ENCODE data around the gene SCAPER. TPM values are rescaled to one million over a fixed set of nuclear protein-coding genes. Genes with fewer than 3 reads are reported as not detected.

SCAPER gene
- total RNA-seq, 2 experiments from 2014 or later = 10.4 to 22.3 TPM

GRCh38 chr15:76636059-76636458 lies 269.1 kb downstream of the SCAPER start:
- CTCF ChIA-PET (ENCODE audit: unreplicated experiment) = no interaction called here
- H3K9me3 ChIP-seq (ENCODE audit: low read length) = peaks cover 10% of the 10 kb centered on the region; the same call in 1 of the 2 replicates
- no peaks in the 10 kb centered on the region for H3K36me3 ChIP-seq (ENCODE audit: insufficient read depth, low read length)
- no peaks in the 10 kb centered on the region for H4K20me1 ChIP-seq (ENCODE audit: insufficient read depth, low read length)
- H3K27ac ChIP-seq (ENCODE audit: low read depth, low read length, poor library complexity, severe bottlenecking) = no peak overlapping the region
- no peaks in the 10 kb centered on the region for H3K4me1 ChIP-seq (ENCODE audit: insufficient read depth, low read length, poor library complexity, severe bottlenecking)
- H3K4me2 ChIP-seq (ENCODE audit: low read length) = no peak overlapping the region
- TF ChIP-seq EZH2phosphoT487 (IDR thresholded peaks at IDR 0.05; ENCODE audit: borderline replicate concordance, low read depth, low read length) (no peak), CTCF (conservative IDR thresholded peaks at IDR 0.05; ENCODE audit: low read length) (no peak)
- H2AFZ ChIP-seq (ENCODE audit: low read length) = no peak overlapping the region
- BruUV-seq (replicated peaks) = no TSS peak
- H3K79me2 ChIP-seq (ENCODE audit: insufficient read depth, low read depth, low read length) = no peaks in the 10 kb centered on the region
- no peak for DNase-seq (ENCODE audit: low spot score)
- intact Hi-C loops (cut with micrococcal nuclease; ENCODE audit: unreplicated experiment) = no loop called here
- H3K4me3 ChIP-seq (ENCODE audit: low read depth, low read length, poor library complexity, severe bottlenecking) = no peak overlapping the region
- H3K9me2 ChIP-seq (ENCODE audit: insufficient read depth, low read length) = no peaks in the 10 kb centered on the region
- POLR2A ChIA-PET = no interaction called here

- H2AFZ ChIP-seq (ENCODE audit: low read length) = no peak overlapping the region
- BruUV-seq (replicated peaks) = no TSS peak
- CTCF ChIA-PET (ENCODE audit: unreplicated experiment) = no interaction called here
Measured at GRCh38 chr15:76626611-76627010, 278.5 kb downstream of the SCAPER start.

More at GRCh38 chr15:76626611-76627010, 278.5 kb downstream of the SCAPER start:
- intact Hi-C loops (cut with micrococcal nuclease; ENCODE audit: unreplicated experiment) = no loop called here
- no peak overlapping the region for H3K4me3 ChIP-seq (ENCODE audit: low read depth, low read length, poor library complexity, severe bottlenecking)
- DNase-seq (ENCODE audit: low spot score) = no peak
- no peak for TF ChIP-seq EZH2phosphoT487 (IDR thresholded peaks at IDR 0.05; ENCODE audit: borderline replicate concordance, low read depth, low read length)
- TF ChIP-seq CTCF (conservative IDR thresholded peaks at IDR 0.05; ENCODE audit: low read length) = no peak
- H3K79me2 ChIP-seq (ENCODE audit: insufficient read depth, low read depth, low read length) = no peaks in the 10 kb centered on the region
- no peaks in the 10 kb centered on the region for H3K9me2 ChIP-seq (ENCODE audit: insufficient read depth, low read length)
- H3K4me2 ChIP-seq (ENCODE audit: low read length) = no peak overlapping the region
- H3K4me1 ChIP-seq (ENCODE audit: insufficient read depth, low read length, poor library complexity, severe bottlenecking) = no peaks in the 10 kb centered on the region
- no peaks in the 10 kb centered on the region for H3K36me3 ChIP-seq (ENCODE audit: insufficient read depth, low read length)
- POLR2A ChIA-PET = no interaction called here
- H3K9me3 ChIP-seq (ENCODE audit: low read length) = no peaks in the 10 kb centered on the region
- H4K20me1 ChIP-seq (ENCODE audit: insufficient read depth, low read length) = no peaks in the 10 kb centered on the region
- H3K27ac ChIP-seq (ENCODE audit: low read depth, low read length, poor library complexity, severe bottlenecking) = no peak overlapping the region

All from OCI-LY7 (cell line).